Mesothelial cell of epicardium (in vitro differentiated cells): ENCODE results near the gene MAST4. TPM values are rescaled to one million over a fixed set of nuclear protein-coding genes. Genes with fewer than 3 reads are reported as not detected.

Experiments
- DNase-seq, 2 experiments: peaks; one replicate each; pipeline ENCODE4 v3.0.0; 2021; ENCODE audit warnings: low spot score in 2 of 2; ENCODE audit not compliant: unreplicated experiment in 2 of 2
- H3K27ac Mint-ChIP-seq: 2 replicates; pipeline ENCODE4 v1.8.0; 2021; ENCODE audit warnings: mixed read lengths
- H3K27me3 Mint-ChIP-seq: 2 replicates; pipeline ENCODE4 v1.8.0; 2021; ENCODE audit warnings: low read depth, mixed read lengths
- H3K36me3 Mint-ChIP-seq: 2 replicates; pipeline ENCODE4 v1.8.0; 2021; ENCODE audit warnings: mixed read lengths
- H3K4me1 Mint-ChIP-seq: 2 replicates; pipeline ENCODE4 v1.8.0; 2021; ENCODE audit warnings: mixed read lengths
- H3K4me3 Mint-ChIP-seq: 2 replicates; pipeline ENCODE4 v1.8.0; 2021; ENCODE audit warnings: mild to moderate bottlenecking, moderate library complexity, mixed read lengths
- H3K9me3 Mint-ChIP-seq: 2 replicates; pipeline ENCODE4 v1.8.0; 2021; ENCODE audit warnings: mixed read lengths
- total RNA-seq: library from RNA; stranded (reverse); gene quantifications from 3 replicates; pipeline ENCODE4 v1.2.1, GENCODE V29; 2021
- TF ChIP-seq, protein P1 (sequence below): fragments of 200-600 bp; sonication (generic); IDR thresholded peaks from one replicate; pipeline ENCODE4 v1.5.0; 2021; ENCODE audit warnings: antibody characterized with exemption; ENCODE audit not compliant: unreplicated experiment

MAST4 gene
- total RNA-seq, 1 donor from 2014 or later: 29.8 TPM

DNA sequence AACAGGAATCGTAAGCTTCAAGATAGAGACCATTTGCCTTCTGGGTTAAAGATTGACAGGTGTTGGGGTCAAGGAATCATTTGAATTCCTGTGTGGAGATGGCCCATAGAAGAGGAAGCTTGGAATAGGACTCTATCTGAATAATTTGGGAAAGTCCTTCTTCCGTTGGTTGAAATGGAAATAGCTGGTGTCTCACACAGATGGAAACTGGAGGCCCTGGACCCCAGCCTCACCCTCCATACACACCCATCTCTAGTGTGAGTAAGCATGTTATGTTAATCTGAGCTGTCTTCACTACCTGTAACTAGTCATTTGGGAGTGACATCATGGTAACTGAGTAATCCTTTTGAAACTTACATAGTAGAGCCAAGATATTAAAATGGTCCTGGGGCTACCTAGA is 416.0 kb downstream of the MAST4 start:
- no peaks in the 10 kb centered on the region for H3K9me3 Mint-ChIP-seq
- peaks cover 41% of the 10 kb centered on the region for H3K4me1 Mint-ChIP-seq
- no peak for DNase-seq
- TF ChIP-seq, protein P1, sequence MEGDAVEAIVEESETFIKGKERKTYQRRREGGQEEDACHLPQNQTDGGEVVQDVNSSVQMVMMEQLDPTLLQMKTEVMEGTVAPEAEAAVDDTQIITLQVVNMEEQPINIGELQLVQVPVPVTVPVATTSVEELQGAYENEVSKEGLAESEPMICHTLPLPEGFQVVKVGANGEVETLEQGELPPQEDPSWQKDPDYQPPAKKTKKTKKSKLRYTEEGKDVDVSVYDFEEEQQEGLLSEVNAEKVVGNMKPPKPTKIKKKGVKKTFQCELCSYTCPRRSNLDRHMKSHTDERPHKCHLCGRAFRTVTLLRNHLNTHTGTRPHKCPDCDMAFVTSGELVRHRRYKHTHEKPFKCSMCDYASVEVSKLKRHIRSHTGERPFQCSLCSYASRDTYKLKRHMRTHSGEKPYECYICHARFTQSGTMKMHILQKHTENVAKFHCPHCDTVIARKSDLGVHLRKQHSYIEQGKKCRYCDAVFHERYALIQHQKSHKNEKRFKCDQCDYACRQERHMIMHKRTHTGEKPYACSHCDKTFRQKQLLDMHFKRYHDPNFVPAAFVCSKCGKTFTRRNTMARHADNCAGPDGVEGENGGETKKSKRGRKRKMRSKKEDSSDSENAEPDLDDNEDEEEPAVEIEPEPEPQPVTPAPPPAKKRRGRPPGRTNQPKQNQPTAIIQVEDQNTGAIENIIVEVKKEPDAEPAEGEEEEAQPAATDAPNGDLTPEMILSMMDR: no peak
- H3K27ac Mint-ChIP-seq: no peak overlapping the region
- no peaks in the 10 kb centered on the region for H3K27me3 Mint-ChIP-seq
- no peaks in the 10 kb centered on the region for H3K36me3 Mint-ChIP-seq
- H3K4me3 Mint-ChIP-seq: no peak overlapping the region

DNA sequence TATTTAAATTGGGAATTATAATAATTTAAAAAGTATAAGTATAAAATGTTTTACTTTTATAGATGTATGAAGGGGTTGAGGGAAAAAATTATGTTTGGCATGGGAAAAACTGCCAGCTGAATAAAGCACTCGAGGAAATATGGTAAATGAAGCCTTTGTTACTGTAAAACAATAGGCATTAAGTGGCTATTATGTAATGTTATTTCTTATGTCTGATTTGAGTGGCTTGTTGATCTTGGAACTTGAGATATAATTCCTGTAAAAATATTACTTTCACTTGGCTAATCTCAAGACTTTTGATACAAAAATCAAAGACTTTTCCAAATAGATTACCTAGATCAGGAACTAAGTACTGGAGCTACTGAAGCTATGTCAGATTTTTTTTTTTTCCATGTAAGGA is 417.5 kb downstream of the MAST4 start:
- Mint-ChIP-seq H3K9me3 (no peaks in the 10 kb centered on the region), H3K27me3 (no peaks in the 10 kb centered on the region), H3K27ac (no peak overlapping the region), H3K4me3 (no peak overlapping the region), H3K36me3 (no peaks in the 10 kb centered on the region), H3K4me1 (peaks cover 38% of the 10 kb centered on the region)
- no peak for DNase-seq
- TF ChIP-seq, protein P1: no peak

DNA sequence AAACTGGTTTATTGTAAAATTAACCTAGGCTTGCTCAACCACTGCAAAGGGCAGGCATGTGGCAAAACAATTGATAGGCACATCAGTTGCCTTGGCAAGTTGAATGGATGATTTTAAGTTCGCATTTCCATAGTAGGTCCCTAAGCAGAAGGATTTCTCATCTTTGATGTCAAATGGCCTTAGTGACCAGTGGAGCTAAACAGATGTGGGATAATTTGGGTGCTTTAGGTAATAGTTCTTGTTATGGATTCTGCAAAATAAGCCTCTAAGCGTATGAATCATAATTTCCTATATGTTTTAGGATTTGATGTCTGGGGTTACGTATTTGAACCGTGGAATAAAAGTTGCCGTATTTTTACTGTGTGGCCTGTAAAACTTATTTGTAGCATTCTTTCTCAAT is 418.0 kb downstream of the MAST4 start:
- H3K4me1 Mint-ChIP-seq: peaks cover 38% of the 10 kb centered on the region

DNA sequence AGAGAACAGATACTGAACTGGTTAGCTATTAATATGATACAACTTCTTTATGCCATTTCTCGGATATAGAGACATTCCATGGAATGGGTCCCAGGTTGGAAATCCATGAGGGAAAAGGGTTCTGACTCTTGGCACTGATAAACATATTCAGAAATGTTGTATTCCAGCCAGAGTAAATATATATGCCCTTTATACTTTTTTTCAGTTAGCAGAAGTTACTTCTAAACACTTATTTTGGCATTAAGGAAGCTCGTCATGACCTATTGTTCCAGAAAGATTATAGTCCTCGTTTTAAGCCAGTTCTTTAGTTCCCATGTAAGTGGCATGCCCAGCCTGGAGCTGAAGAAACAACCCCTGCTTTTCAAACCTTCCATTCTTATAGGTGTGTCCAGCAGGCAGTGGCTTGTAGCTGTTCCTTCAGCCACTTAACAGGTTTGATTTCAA is 418.8 kb downstream of the MAST4 start:
- H3K9me3 Mint-ChIP-seq: no peaks in the 10 kb centered on the region
- H3K4me1 Mint-ChIP-seq: peaks cover 38% of the 10 kb centered on the region
- DNase-seq: no peak
- TF ChIP-seq, protein P1: no peak
- no peaks in the 10 kb centered on the region for H3K36me3 Mint-ChIP-seq
- H3K4me3 Mint-ChIP-seq: no peak overlapping the region
- H3K27me3 Mint-ChIP-seq: no peaks in the 10 kb centered on the region
- H3K27ac Mint-ChIP-seq: peak overlapping the region; percentile 84

More for the DNA sequence above, 418.0 kb downstream of the MAST4 start:
- TF ChIP-seq, protein P1: no peak
- DNase-seq: no peak
- H3K36me3 Mint-ChIP-seq: no peaks in the 10 kb centered on the region
- no peaks in the 10 kb centered on the region for H3K9me3 Mint-ChIP-seq
- no peak overlapping the region for H3K27ac Mint-ChIP-seq
- H3K27me3 Mint-ChIP-seq: no peaks in the 10 kb centered on the region
- H3K4me3 Mint-ChIP-seq: no peak overlapping the region

DNA sequence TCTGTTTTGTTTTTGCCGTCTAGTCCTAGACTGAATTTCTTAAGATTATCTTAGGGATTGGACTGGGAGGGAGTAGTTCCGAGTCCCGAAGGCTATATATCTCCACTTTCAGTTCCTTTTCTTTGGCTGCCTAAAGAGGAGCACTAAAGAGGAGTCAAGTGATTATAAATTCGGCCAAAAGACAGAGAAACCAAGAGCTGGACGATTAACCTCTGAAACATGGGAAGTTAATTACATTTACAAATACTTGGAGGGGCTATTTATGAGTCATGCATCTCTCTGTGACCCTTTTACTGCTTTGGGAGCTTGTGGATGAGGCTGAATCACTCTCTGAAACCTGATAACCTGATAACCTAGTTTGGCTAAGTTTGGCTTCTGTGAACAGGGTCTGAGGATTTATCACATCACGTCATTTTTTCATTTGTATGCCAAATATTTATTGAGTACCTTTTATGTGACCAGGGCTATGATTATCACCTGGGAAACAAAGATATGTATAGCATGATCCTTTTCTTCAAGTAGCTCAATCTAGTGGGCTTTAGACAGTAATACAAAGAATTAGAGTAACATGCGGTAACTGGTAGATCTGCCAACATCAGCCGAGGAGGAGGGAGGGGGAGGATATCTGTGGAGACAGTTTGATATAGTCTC is 419.5 kb downstream of the MAST4 start:
- H3K27ac Mint-ChIP-seq: peak overlapping the region; percentile 84

More for the DNA sequence above, 419.5 kb downstream of the MAST4 start:
- Mint-ChIP-seq H3K4me1 (peaks cover 32% of the 10 kb centered on the region), H3K27me3 (no peaks in the 10 kb centered on the region), H3K36me3 (no peaks in the 10 kb centered on the region), H3K9me3 (no peaks in the 10 kb centered on the region), H3K4me3 (no peak overlapping the region)
- DNase-seq: no peak
- TF ChIP-seq, protein P1: no peak
